Measurements from ENCODE around the gene CCL18.

DNA sequence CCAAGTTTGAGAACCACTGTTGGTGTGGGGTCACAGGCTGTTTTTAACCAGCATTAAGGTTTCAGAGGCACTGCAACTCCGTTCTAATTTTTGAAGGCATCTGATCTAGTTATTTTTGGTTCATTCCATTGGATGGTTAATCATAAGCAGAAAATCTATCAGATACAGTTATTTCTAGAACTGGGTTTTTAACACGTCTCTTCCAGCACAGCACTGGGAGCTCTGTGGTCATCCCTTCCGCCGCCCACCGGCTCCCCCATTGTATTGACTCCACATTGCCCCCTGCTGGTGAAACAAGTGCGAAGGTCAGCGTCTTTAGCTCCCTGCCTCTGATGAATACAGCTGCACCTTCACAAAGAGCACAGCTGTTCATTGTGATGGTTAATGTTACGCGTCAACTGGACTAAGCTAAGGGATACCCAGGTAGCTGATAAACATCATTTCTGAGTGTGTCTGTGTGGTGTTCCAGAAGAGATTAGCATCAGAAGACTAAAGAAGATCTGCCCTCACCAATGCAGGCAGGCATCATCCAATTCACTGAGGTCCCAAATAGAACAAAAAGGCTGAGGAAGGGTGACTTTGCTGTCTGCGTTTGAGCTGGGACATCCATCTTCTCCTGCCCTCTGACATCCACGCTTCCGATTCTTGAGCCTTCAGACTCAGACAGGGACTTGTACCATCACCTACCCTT is 8.5 kb downstream of the CCL18 start:
- TF ChIP-seq EZH2 (IDR thresholded peaks at IDR 0.05) (no peak), POLR2AphosphoS5 (IDR thresholded peaks at IDR 0.05; ENCODE audit: borderline replicate concordance, low read depth, low read length) (no peak), FOXP2 (optimal IDR thresholded peaks at IDR 0.05; ENCODE audit: control extremely low read depth, extremely low read length, insufficient read depth) (no peak)
